GM18511 (cell line): ENCODE measurements around the gene SELENOV.
"Not testable (repeated sequence)": the region's sequence is repeated elsewhere in the genome, so short reads cannot be mapped to it uniquely, and the experiment has no call there.

Experiments used
- ATAC-seq: cut with Tn5 transposase; IDR thresholded peaks from one replicate; pipeline ENCODE4 v1.9.1; 2021; ENCODE audit warnings: mild to moderate bottlenecking, moderate library complexity; ENCODE audit not compliant: unreplicated experiment

The SELENOV gene, protein sequence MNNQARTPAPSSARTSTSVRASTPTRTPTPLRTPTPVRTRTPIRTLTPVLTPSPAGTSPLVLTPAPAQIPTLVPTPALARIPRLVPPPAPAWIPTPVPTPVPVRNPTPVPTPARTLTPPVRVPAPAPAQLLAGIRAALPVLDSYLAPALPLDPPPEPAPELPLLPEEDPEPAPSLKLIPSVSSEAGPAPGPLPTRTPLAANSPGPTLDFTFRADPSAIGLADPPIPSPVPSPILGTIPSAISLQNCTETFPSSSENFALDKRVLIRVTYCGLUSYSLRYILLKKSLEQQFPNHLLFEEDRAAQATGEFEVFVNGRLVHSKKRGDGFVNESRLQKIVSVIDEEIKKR

DNA sequence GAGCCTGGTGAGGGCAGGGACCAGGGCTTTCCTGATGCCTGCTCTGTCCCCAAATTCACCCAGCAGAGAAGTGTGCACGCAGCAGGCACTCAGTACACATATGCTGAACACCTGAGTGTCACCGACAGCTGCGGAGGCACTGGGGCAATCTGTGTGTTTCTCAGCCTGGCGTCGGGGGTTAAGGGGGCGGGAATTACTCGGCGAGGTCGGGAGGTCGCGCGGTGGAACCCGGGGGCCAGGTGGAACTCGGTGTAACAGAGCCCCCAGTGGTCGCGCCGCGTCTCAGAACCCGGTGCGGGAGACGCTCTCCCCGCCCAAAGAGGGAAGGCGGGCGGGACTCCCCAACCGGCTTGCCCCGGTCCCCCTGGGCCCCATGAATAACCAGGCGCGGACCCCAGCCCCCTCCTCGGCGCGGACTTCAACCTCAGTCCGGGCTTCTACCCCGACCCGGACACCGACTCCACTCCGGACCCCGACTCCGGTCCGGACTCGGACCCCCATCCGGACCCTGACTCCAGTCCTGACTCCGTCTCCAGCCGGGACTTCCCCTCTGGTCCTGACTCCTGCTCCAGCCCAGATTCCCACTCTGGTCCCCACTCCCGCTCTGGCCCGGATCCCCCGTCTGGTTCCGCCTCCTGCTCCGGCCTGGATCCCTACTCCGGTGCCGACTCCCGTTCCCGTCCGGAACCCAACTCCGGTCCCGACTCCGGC lies at the start of gene SELENOV:
Gene SELENOV (plus strand): TSS at position 300 of the 711 bp plus-strand sequence. CDS start 74 bp downstream, at position 374.
- ATAC-seq = no peak

- ATAC-seq = no peak
These were observed 48.8 kb upstream of the SELENOV start for GRCh38 chr19:39465956-39466747.

DNA sequence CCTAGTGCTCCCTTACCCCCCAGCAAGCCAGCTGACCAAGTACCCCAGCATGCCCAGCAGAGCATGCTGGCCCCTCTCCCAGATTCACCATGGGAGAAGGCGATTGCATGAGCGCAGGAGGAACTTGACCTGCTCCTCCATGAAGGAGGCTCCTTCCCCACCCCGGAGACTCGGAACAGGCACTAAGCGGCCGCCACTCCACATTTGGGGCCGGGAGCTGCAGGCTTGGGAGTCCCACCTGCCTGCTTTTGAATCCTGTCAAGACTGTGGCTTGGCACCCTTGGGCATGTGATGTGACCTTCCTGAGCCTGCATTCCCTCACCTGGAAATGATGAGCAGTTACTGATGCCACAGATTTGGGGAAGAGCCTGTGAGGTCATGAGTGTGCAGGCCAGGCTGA lies 47.0 kb upstream of the SELENOV start:
- ATAC-seq = no peak

- no peak for ATAC-seq
These were observed 45.9 kb upstream of the SELENOV start for GRCh38 chr19:39469036-39469435.

- ATAC-seq = no peak
These were observed 45.4 kb upstream of the SELENOV start for GRCh38 chr19:39469567-39469966.

GRCh38 chr19:39470724-39471339 lies 44.1 kb upstream of the SELENOV start:
- no peak for ATAC-seq

DNA sequence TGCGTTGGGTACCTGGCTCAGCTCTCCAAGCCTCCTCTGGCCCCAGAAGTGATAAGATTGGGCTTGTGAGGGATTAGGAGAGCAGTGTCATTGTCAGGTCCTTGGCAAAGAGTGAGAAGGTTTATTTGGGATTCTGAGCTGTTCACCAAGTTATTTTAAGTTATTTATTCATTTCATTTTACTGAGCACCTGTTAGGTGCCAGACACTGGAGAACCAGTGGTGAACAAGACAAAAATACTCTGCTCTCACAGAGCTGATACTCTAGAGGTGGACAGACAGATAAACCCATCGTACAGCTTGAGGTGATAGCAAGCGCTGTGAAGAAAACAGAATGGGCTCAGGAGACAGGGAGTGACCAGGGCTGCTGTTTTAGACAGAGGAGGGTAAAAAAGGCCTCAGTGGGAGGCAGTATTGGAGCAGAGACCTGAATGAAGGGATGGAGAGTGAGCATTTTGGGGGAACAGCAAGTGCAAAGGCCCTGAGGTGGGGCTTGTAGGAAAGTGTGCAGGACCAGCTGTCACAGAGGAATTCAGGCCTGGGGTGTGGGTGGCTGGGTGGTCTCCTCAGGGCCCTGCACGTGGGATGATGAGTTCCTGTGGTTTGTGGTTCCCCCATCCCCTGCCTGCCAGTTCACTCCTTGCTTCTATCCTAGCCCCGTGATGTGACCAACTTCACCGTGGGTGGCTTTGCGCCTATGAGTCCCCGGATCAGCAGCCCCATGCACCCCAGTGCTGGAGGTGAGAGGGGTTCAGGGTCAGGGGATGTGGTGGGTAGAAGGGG lies 43.0 kb upstream of the SELENOV start:
- no peak for ATAC-seq

- ATAC-seq = no peak
These were observed 42.0 kb upstream of the SELENOV start for GRCh38 chr19:39472746-39473442.

DNA sequence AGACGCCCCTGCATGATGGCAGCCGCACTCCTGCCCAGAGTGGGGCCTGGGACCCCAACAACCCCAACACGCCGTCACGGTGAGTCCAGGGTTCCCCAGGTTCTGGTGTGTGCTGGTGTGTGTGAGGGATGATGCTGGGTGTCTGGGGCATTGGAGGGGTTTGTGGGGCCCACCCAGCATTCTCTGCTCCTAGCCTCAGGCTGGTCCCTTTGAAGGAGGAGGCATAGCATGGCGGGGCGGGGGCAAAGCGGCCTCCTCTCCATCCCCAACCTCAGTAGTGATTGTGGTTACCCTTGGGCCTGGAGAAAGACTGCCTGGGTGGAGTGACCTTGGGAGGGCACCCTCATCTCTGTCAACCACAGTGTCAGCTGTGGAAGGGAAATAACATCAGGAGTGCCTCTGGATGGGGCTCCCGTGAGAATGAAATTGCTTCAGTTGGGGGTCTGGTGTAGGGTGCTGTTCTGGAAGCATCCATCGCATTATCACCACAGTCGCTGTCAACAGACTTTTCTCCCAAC lies 41.4 kb upstream of the SELENOV start:
- no peak for ATAC-seq

DNA sequence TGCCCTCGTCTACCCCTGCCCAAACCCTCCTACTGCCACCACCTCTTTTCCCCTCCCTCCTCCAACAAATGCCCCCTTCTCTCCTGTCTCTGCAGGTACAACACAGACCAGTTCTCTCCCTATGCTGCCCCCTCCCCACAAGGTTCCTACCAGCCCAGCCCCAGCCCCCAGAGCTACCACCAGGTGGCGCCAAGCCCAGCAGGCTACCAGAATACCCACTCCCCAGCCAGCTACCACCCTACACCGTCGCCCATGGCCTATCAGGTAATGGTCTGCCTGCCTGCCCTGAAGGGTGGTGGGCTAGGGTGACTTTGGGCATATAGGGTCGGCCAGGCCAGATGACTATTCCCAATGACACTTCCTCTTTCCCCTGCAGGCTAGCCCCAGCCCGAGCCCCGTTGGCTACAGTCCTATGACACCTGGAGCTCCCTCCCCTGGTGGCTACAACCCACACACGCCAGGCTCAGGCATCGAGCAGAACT lies 40.8 kb upstream of the SELENOV start:
- no peak for ATAC-seq

GRCh38 chr19:39475748-39476147 lies 39.2 kb upstream of the SELENOV start:
- no peak for ATAC-seq

- ATAC-seq = not testable (repeated sequence)
These were observed 35.6 kb upstream of the SELENOV start for GRCh38 chr19:39479319-39479801.

GRCh38 chr19:39479916-39480315 lies 35.0 kb upstream of the SELENOV start:
- ATAC-seq = no peak

DNA sequence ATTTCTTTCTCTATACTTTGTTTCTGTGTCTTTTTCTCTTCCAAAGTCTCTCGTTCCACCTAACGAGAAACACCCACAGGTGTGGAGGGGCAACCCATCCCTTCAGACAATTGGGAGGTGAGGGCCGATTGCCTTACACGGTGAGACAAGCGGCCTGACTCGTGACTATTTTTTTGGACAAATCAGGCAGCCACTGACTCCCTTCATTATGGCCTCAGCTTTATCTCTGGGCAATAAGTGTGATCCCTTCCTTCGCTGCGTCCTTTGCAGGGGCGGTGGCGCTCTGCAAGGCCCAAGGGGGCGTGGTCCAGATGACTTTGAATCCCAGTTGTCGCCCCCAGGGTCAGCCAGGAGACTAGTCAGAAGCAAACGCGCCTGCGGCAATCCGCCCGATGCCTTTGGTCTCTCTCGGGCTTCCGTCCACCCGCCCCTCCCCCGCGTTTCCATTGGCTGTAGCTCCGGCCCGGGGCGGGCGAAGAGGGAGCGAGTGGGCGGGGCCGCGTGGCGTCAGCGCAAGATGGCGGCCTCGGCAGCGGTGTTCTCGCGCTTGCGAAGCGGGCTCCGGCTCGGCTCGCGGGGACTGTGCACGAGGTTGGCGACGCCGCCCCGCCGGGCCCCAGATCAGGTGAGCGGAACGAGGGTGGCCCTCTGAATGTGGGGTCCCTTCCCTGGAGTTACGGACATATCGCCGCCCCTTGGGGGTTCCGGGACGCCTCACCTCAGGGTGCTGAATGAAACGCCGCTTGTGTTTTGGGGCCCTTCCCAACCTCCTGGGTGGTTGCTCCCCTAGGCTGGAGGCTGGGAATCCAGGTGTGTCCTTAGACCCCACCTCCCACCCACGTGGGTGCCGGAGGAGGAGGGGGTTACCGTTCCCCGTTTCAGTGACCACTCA lies 34.4 kb upstream of the SELENOV start, which contains the start of gene TIMM50:
Gene TIMM50 (plus strand): TSS at position 502 of the 892 bp plus-strand sequence. CDS start 16 bp downstream, at position 518.
- ATAC-seq = peak; percentile 86

- no peak for ATAC-seq
These were observed 33.8 kb upstream of the SELENOV start for GRCh38 chr19:39481229-39481545.

GRCh38 chr19:39481676-39482075 lies 33.3 kb upstream of the SELENOV start:
- no peak for ATAC-seq

GRCh38 chr19:39483141-39483540 lies 31.8 kb upstream of the SELENOV start:
- no peak for ATAC-seq

- ATAC-seq = no peak
These were observed 25.2 kb upstream of the SELENOV start for GRCh38 chr19:39489756-39490155.
